GM18502 (cell line): ENCODE results near the gene TARBP2.

Experiments
- ATAC-seq: cut with Tn5 transposase; IDR thresholded peaks from one replicate; pipeline ENCODE4 v1.9.1; 2021; ENCODE audit warnings: mild to moderate bottlenecking; ENCODE audit not compliant: unreplicated experiment, poor library complexity

The TARBP2 gene

GRCh38 chr12:53550595-53550994 lies 49.5 kb downstream of the TARBP2 start:
- no peak for ATAC-seq

- ATAC-seq: no peak
These were observed 50.8 kb downstream of the TARBP2 start for GRCh38 chr12:53551889-53552291.

- no peak for ATAC-seq
These were observed 51.6 kb downstream of the TARBP2 start for GRCh38 chr12:53552361-53553327.
